Measurements from ENCODE around the gene P3H4.

- TF ChIP-seq CTCF (IDR thresholded peaks at IDR 0.05) (no peak), ZFX (IDR thresholded peaks at IDR 0.05; ENCODE audit: borderline replicate concordance) (no peak)
These were observed 24.2 kb upstream of the P3H4 start, which contains the start of gene NT5C3B for GRCh38 chr17:41835800-41836549.
